B cell (primary cell): ENCODE data around the gene POC5. TPM values are rescaled to one million over a fixed set of nuclear protein-coding genes. Genes with fewer than 3 reads are reported as not detected.
"Not testable (repeated sequence)": the region's sequence is repeated elsewhere in the genome, so short reads cannot be mapped to it uniquely, and the experiment has no call there.

ENCODE experiments used
- ATAC-seq: fragments of 200-7000 bp; cut with Tn5 transposase; one replicate; pipeline ENCODE4 v1.10.0; 2021; ENCODE audit warnings: low read depth, mild to moderate bottlenecking, moderate number of reproducible peaks, moderate library complexity
- CTCF ChIA-PET: fragments of 350-600 bp; sonication (Branson Sonifier 250); formaldehyde crosslinking; loops from one replicate; lab custom pipeline; 2021; ENCODE audit warnings: antibody characterized with exemption, inconsistent platforms; lab: Charles Lee
- POLR2A ChIA-PET: fragments of 350-600 bp; sonication (Branson Sonifier 250); formaldehyde crosslinking; loops from one replicate; lab custom pipeline; 2021; ENCODE audit warnings: antibody characterized with exemption; lab: Charles Lee
- DNase-seq: peaks from one replicate; pipeline ENCODE4 v3.0.0; 2013
- H2AFZ ChIP-seq: 2 replicates; pipeline ENCODE4 v1.6.1; 2012; ENCODE audit warnings: mild to moderate bottlenecking, low read depth, low read length; ENCODE audit not compliant: insufficient read depth, poor library complexity, severe bottlenecking
- H3K27ac ChIP-seq, 2 donors: 1 replicate in 1 of 2; 2 replicates in 1 of 2; pipeline ENCODE4 v1.5.1; 2012 to 2013; ENCODE audit warnings: low read length in 2 of 2, mild to moderate bottlenecking in 2 of 2, moderate library complexity in 1 of 2
- H3K27me3 ChIP-seq, 4 experiments: fragments of 200-600 bp in 1 of 4; sonication (generic) in 1 of 4; replicated peaks in 1 of 4; 1 replicate in 2 of 4; 2 replicates in 2 of 4; pipeline versions ENCODE4 v1.6.1 to v1.7.0; 2013 to 2016; ENCODE audit warnings: low read length in 3 of 4, mild to moderate bottlenecking in 2 of 4, mixed read lengths in 1 of 4, moderate library complexity in 1 of 4; ENCODE audit not compliant: insufficient read depth in 4 of 4, control insufficient read depth in 3 of 4; ENCODE audit errors: control extremely low read depth in 1 of 4
- H3K36me3 ChIP-seq, 2 experiments: replicated peaks in 1 of 2; 1 replicate in 1 of 2; 2 replicates in 1 of 2; pipeline versions ENCODE4 v1.6.1 to v1.7.1; 2013; ENCODE audit warnings: low read length in 1 of 2; ENCODE audit not compliant: insufficient read depth in 2 of 2, control insufficient read depth in 1 of 2; ENCODE audit errors: control extremely low read depth in 1 of 2, extremely low read depth in 1 of 2
- H3K4me1 ChIP-seq, 2 donors: fragments of 200-600 bp in 1 of 2; sonication (generic) in 1 of 2; 1 replicate in 1 of 2; 2 replicates in 1 of 2; pipeline versions ENCODE4 v1.5.1 to v1.6.1; 2013 to 2017; ENCODE audit warnings: low read length in 2 of 2; ENCODE audit not compliant: control insufficient read depth in 2 of 2, insufficient read depth in 2 of 2
- H3K4me2 ChIP-seq: replicated peaks from 2 replicates; pipeline ENCODE3; 2012; ENCODE audit warnings: mild to moderate bottlenecking, low read depth, low read length; ENCODE audit not compliant: poor library complexity, severe bottlenecking
- H3K4me3 ChIP-seq, 5 experiments: fragments of 200-600 bp in 1 of 5; sonication (generic) in 1 of 5; 1 replicate in 3 of 5; 2 replicates in 2 of 5; pipeline versions ENCODE4 v1.5.1 to v1.7.0; 2011 to 2016; ENCODE audit warnings: low read length in 4 of 5, mild to moderate bottlenecking in 4 of 5, low read depth in 2 of 5, control low read depth in 1 of 5, moderate library complexity in 1 of 5; ENCODE audit not compliant: insufficient read depth in 1 of 5; ENCODE audit errors: control extremely low read depth in 1 of 5, extremely low read depth in 1 of 5
- H3K79me2 ChIP-seq: fragments of 200-600 bp; sonication (generic); one replicate; pipeline ENCODE4 v1.6.0; 2016; ENCODE audit warnings: low read length; ENCODE audit not compliant: control insufficient read depth, insufficient read depth
- H3K9ac ChIP-seq: fragments of 200-600 bp; sonication (generic); 2 replicates; pipeline ENCODE4 v1.6.1; 2017; ENCODE audit warnings: mild to moderate bottlenecking, low read length, moderate library complexity
- H3K9me3 ChIP-seq, 3 donors: one replicate each; pipeline versions ENCODE4 v1.6.1 to v1.7.1; 2013; ENCODE audit warnings: low read length in 2 of 3; ENCODE audit not compliant: control insufficient read depth in 2 of 3, insufficient read depth in 1 of 3; ENCODE audit errors: control extremely low read depth in 1 of 3
- H4K20me1 ChIP-seq: 2 replicates; pipeline ENCODE4 v1.6.0; 2012; ENCODE audit warnings: mild to moderate bottlenecking, low read length; ENCODE audit not compliant: insufficient read depth, control insufficient read depth, poor library complexity, severe bottlenecking
- H3K27ac Mint-ChIP-seq: one replicate; pipeline ENCODE4 v1.8.0; 2021; ENCODE audit warnings: mixed read lengths
- H3K27me3 Mint-ChIP-seq: one replicate; pipeline ENCODE4 v1.8.0; 2021; ENCODE audit warnings: mixed read lengths
- H3K4me1 Mint-ChIP-seq: one replicate; pipeline ENCODE4 v1.8.0; 2021; ENCODE audit warnings: mixed read lengths
- H3K4me3 Mint-ChIP-seq: one replicate; pipeline ENCODE4 v1.8.0; 2021; ENCODE audit warnings: mixed read lengths
- H3K9me3 Mint-ChIP-seq: one replicate; pipeline ENCODE4 v1.8.0; 2022; ENCODE audit warnings: mixed read lengths; ENCODE audit not compliant: insufficient read depth
- CTCF ChIP-seq: fragments of 200-600 bp; IDR thresholded peaks from one replicate; pipeline ENCODE4 v1.8.0; 2022; ENCODE audit warnings: antibody characterized with exemption, mild to moderate bottlenecking
- EZH2 ChIP-seq: IDR thresholded peaks from 2 replicates; pipeline ENCODE4 v1.6.1; 2012; ENCODE audit warnings: borderline replicate concordance, low read depth, mild to moderate bottlenecking, moderate library complexity, low read length; ENCODE audit not compliant: insufficient read depth, poor library complexity, severe bottlenecking
- WGBS: methylation state at CpG from one replicate; pipeline ENCODE4 v1.1.5; 2013; ENCODE audit warnings: missing lambda C conversion rate; ENCODE audit not compliant: insufficient coverage; 5-methylcytosine and 5-hydroxymethylcytosine counted together
- intact Hi-C: fragments of 100-400 bp; cut with micrococcal nuclease; formaldehyde crosslinking; loops from one replicate; pipeline ENCODE4 v1.10.0; 2022
- polyA plus RNA-seq: library from polyadenylated mRNA; depleted of rRNA; stranded (reverse); fragments of >200 nt; gene quantifications from 2 replicates; pipeline ENCODE4 v1.2.3, GENCODE V29; 2012
- total RNA-seq, 2 donors: library from RNA; stranded (reverse); fragments of 120-200 nt in 1 of 2; gene quantifications; 1 replicate in 1 of 2; 2 replicates in 1 of 2; pipeline versions ENCODE4 v1.2.3 to v1.2.4, GENCODE V29; 2013 to 2022

POC5 gene
- total and polyA plus RNA-seq, 2 donors (not counting 1 experiment from before 2014, with no cell fraction given), result 22.7 to 25.4 TPM

GRCh38 chr5:75729321-75729720 lies 12.1 kb upstream of the POC5 start:
- no peak overlapping the region for H3K9ac ChIP-seq
- no peak overlapping the region for H3K4me3 ChIP-seq
- TF ChIP-seq CTCF (no peak), EZH2 (no peak)
- 100% methylated on average over 1 of the region's 3 CpGs for WGBS
- ChIA-PET POLR2A (no interaction called here), CTCF (no interaction called here)
- no peak for DNase-seq
- H3K27ac ChIP-seq, result no peak overlapping the region
- no peak overlapping the region for H3K4me2 ChIP-seq
- H3K9me3 ChIP-seq, result peaks cover 0 to 13% (median 5%) of the 10 kb centered on the region in 3 donors
- H3K4me1 ChIP-seq, result no peaks in the 10 kb centered on the region
- no peak overlapping the region for H2AFZ ChIP-seq
- peaks cover 0 to 5% (median 0%) of the 10 kb centered on the region in 4 experiments for H3K27me3 ChIP-seq
- H3K79me2 ChIP-seq, result no peaks in the 10 kb centered on the region
- Mint-ChIP-seq H3K9me3 (no peaks in the 10 kb centered on the region), H3K27me3 (peaks cover 29% of the 10 kb centered on the region), H3K27ac (no peak overlapping the region), H3K4me1 (no peaks in the 10 kb centered on the region), H3K4me3 (no peak overlapping the region)
- no peak for ATAC-seq
- H4K20me1 ChIP-seq, result no peaks in the 10 kb centered on the region
- H3K36me3 ChIP-seq, result no peaks in the 10 kb centered on the region
- intact Hi-C loops, result no loop called here

- no peak overlapping the region for H3K27ac ChIP-seq
- Mint-ChIP-seq H3K4me3 (no peak overlapping the region), H3K27me3 (peaks cover 36% of the 10 kb centered on the region), H3K9me3 (no peaks in the 10 kb centered on the region), H3K4me1 (no peaks in the 10 kb centered on the region), H3K27ac (no peak overlapping the region)
- H3K4me3 ChIP-seq, result no peak overlapping the region
- ChIA-PET CTCF (no interaction called here), POLR2A (no interaction called here)
- DNase-seq, result no peak
- intact Hi-C loops, result no loop called here
- peaks cover 0 to 5% (median 1%) of the 10 kb centered on the region in 4 experiments for H3K27me3 ChIP-seq
- no peak for ATAC-seq
- H3K4me1 ChIP-seq, result no peaks in the 10 kb centered on the region
- no peak overlapping the region for H2AFZ ChIP-seq
- no peaks in the 10 kb centered on the region for H3K36me3 ChIP-seq
- no peak overlapping the region for H3K9ac ChIP-seq
- TF ChIP-seq EZH2 (no peak), CTCF (no peak)
- H3K4me2 ChIP-seq, result no peak overlapping the region
- no peaks in the 10 kb centered on the region for H3K79me2 ChIP-seq
- WGBS, result 86% methylated on average over 2 of the region's 2 CpGs
- peaks cover 0 to 8% (median 0%) of the 10 kb centered on the region in 3 donors for H3K9me3 ChIP-seq
- H4K20me1 ChIP-seq, result no peaks in the 10 kb centered on the region
These were observed 10.7 kb upstream of the POC5 start for GRCh38 chr5:75727931-75728330.

- H3K4me1 Mint-ChIP-seq, H3K9me3 ChIP-seq, DNase-seq, H3K4me3 ChIP-seq, H3K9ac ChIP-seq, intact Hi-C loops, H3K4me3 Mint-ChIP-seq, H3K27ac ChIP-seq, ATAC-seq, H3K36me3 ChIP-seq, H3K4me2 ChIP-seq, H3K79me2 ChIP-seq, H3K9me3 Mint-ChIP-seq, H3K27me3 ChIP-seq, H3K4me1 ChIP-seq, H4K20me1 ChIP-seq, H3K27ac Mint-ChIP-seq, CTCF ChIA-PET, H2AFZ ChIP-seq, POLR2A ChIA-PET: not testable (repeated sequence)
- H3K27me3 Mint-ChIP-seq, result peaks cover 39% of the 10 kb centered on the region
These were observed 9.0 kb upstream of the POC5 start for GRCh38 chr5:75726224-75726623.
